HG03064 (cell line): Measurements from ENCODE around the gene KRT9.
"Not testable (repeated sequence)": the region's sequence is repeated elsewhere in the genome, so short reads cannot be mapped to it uniquely, and the experiment has no call there.

ENCODE experiments used
- ATAC-seq: cut with Tn5 transposase; IDR thresholded peaks from one replicate; pipeline ENCODE4 v1.9.1; 2021; ENCODE audit warnings: low read depth; ENCODE audit not compliant: unreplicated experiment

Gene KRT9

DNA sequence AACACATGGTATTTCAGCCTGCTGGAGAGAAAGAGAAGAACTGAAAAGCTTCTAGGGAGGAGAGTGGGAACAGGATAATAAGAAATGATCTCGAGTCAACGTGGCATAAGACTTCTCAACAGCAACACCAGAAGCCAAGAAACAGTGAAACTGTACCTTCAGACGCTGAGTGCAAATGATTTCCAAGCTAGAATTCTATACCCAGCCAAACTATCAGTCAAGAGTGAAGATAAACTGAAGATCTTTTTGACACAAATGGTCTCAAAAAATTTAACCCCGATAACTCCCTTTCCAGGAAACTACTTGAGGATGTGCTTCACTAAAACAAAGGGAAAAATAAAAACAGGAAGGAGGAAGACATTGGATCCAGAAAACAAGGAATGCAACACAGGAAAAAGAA is 35.1 kb upstream of the KRT9 start:
- not testable (repeated sequence) for ATAC-seq

- no peak for ATAC-seq
Measured at GRCh38 chr17:41602524-41602923, 30.7 kb upstream of the KRT9 start.

DNA sequence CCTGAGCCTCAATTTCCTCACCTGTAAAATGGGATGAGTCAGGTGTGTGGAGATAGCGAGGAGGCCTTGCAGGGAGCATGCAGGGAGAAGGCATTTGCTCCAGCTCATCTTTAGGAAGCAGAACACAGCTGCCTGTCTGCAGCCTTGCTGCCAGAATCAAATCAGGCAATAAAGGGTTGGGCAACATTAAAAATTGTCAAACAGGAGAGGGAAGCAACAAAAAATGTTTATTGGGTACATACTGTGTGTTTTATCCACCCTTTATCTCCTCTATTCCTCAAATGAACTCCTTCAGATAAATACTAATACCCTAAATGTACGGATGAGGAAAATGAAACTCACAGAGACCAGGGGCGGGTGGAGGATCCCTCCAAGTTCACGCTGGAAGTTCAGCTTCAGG is 28.5 kb upstream of the KRT9 start:
- no peak for ATAC-seq

DNA sequence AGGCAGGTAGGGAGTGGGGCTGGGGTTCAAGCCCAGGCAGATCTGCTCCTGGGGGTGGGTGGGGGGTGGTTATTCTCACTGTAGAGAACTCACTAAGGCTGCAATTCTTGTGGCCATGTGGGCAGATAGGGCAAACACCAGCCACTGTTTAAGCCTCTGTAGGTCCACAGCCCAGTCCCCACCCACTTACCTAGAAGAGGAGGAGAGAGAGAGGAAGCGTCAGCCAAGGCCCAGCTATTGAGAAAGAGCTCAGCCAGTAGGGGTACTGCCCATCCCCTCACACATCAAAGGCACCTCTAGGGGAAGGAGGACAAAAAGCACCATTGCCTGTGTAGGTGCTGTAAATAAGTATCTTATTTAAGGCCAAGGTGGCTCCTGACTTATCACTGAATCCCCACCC is 27.8 kb upstream of the KRT9 start:
- ATAC-seq, result no peak

DNA sequence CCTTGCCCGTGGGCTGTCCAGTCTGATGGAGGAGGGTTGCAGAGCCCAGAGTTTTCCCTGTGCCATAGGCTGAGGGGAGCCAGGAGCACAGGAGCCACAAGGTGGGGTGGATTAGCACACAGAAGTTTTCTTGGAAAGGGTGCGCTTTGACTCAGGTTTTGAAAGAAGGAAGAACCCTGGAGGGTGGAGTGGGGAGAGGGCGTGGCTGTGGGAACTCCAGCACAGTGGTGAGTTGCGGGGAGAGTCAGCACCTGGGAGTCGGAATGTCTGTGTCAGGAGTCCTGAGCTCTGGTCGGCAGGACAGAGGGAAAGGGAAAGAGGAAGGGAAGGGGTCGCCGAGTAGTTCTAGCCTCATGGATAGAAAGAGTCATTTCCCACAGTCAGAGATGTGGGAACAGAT is 23.7 kb upstream of the KRT9 start:
- ATAC-seq, result no peak

DNA sequence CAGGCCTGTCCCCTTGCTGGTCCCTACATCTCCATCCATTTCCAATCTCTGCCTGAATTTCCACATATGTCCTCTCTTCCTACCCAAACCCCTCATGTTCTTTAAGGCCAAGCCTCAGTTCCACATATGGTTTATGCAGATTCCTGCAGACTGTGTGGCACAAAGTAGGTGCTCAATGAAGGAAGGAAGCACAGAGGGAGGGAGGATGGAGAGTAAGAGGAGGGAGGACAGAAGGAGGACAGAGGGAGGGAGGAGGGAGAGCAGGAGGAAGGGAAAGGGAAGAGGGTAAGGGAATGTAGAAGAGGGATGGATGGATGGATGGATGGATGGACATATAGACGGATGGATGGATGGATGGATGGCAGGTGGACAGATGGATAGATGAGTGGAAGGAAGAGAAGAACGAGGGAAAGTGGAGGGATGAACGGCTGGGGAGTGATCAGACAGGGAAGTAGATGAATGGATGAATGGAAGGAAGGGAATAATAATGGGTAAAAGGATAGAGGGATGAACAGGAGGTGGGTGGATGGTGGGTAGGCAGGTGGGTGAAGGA is 22.6 kb upstream of the KRT9 start:
- ATAC-seq, result no peak

GRCh38 chr17:41593306-41593981 is 21.6 kb upstream of the KRT9 start:
- ATAC-seq, result no peak

GRCh38 chr17:41592601-41593305 is 20.9 kb upstream of the KRT9 start:
- ATAC-seq, result no peak

- ATAC-seq, result no peak
Measured at GRCh38 chr17:41589301-41589700, 17.4 kb upstream of the KRT9 start.

GRCh38 chr17:41588126-41588810 is 16.4 kb upstream of the KRT9 start:
- no peak for ATAC-seq

DNA sequence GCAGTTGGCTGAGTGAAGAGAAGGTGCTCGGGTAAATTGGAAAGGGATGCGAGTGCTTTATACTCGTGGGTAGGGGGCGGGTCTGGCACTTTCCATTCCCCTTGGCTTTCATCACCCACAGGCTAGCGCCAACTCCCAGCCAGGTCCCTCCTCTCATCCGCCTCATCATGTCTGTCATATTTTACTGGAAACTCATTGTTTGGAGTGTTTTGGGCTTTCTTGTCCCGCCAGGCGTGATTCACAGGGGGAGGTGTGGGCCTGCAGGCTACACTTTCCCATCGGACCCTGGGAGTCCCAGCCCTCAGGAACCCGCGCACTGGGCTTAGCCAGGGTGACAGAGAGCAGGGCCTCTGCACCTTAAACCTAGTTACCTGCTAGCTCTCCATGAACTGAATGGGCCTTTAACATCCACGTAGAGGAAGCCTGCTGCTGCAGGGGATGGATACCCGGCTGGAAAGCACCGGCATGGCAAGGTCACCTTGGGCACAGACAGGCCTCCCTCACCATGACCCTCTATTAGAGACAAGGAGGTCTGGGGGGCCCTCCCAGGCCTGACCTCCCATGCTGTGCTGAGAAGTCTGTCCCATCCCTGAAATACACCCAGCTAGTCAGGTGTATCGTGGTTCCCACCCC is 15.1 kb upstream of the KRT9 start, which contains the start of gene KRT14:
KRT14 (minus strand) TSS at position 33 of the 633 bp plus-strand sequence. CDS start 61 bp downstream, outside the sequence.
- no peak for ATAC-seq

- ATAC-seq, result no peak
Measured at GRCh38 chr17:41585301-41586056, 13.6 kb upstream of the KRT9 start.

DNA sequence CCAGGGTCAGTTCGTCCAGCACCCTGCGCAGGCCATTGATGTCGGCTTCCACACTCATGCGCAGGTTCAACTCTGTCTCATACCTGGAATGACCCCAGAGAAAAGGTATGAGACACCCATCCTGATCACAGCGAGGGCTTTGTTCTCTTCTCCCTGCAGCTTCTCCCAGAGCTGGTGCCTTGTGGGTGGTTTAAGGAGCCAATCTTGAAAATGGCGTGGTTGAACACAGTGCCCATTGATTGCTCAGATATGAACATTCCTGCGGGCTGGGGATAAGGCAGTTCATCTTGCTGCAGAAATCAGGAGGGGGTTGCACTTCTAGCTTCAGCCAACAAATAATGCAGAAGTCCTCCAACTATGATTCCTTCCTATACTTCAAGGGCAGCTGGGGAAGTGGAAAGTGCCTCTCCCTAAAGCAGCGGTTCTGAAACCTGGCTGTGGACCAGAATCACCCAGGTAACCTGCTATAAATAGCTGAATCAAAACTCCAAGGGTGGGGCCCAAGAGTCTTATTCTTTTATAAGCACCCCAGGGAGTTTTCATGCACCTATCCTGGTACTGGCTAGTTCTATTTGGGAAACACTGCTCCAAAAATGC is 12.6 kb upstream of the KRT9 start:
- not testable (repeated sequence) for ATAC-seq

DNA sequence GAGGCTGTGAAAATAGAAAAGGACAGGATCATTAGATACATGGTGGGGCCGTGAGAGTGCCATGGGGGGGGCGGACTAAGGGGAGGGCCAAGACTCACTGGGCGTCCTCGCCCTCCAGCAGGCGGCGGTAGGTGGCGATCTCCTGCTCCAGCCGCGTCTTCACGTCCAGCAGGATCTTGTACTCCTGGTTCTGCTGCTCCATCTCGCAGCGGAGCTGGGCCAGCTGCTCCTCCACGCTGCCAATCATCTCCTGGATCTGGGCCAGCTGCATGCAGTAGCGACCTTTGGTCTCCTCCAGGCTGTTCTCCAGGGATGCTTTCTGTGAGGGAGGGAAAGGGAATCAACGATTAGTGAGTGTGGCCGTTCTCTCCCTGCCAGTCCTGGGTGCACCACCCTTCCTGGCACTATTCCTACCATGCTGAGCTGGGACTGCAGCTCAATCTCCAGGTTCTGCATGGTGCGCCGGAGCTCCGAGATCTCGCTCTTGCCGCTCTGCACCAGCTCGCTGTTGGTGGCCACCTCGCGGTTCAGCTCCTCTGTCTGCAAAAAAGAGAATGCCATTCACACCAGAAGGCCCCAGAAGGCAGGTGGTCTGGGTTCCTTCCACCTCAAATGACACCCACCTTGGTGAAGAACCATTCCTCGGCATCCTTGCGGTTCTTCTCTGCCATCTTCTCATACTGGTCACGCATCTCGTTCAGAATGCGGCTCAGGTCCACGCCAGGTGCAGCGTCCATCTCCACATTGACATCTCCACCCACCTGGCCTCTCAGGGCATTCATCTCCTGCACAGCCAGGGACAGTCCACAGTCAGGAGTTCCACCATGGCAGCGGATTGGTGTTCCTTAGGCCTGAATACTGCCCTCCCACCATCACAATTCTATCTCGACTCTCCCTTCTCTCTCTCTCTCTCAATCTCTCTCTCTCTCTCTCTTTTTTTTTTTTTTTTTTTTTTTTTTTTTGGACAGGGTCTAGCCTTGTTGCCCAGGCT is 11.6 kb upstream of the KRT9 start:
- no peak for ATAC-seq

DNA sequence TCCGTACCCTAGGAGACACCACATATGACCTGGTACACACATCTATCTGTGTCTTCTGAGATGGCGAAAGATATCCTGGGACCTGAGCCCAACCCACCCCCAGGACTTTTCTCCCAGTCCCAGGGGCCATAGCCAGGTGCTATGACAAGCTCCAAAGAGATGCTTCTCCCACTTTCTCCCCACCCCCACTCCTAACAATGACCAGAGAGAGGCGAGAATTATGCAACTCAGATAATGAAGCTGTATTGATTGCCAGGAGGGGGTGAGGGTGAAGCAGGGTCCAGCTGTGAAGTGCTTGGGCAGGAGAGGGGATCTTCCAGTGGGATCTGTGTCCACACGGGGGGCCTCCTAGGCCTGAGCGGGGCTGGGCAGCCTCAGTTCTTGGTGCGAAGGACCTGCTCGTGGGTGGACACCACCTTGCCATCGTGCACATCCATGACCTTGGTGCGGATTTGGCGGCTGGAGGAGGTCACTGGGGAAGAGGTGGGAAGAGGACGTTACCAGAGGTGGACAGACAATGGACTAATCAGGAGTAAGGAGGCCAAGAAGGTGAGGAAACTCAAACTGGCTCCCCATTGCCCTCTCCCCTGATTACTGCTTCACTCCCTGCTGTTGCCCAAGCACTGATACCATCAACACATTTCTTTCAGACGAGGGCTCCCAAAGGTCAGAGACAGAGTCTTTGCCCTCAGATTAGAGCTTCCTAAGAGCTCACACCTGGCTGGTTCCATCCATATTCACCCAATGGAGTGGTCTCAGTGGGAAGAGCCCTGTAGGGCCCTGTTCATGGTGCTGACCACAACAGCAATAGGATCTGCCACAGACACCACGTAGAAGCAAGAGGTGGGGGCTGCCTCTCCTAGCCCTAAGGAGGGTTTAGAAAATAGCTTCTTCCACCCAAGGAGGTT is 10.5 kb upstream of the KRT9 start:
- ATAC-seq, result not testable (repeated sequence)

GRCh38 chr17:41581366-41582060 is 9.7 kb upstream of the KRT9 start:
- ATAC-seq, result no peak
